GM23338 (cell line): ENCODE results near the gene FAM124B. TPM values are rescaled to one million over a fixed set of nuclear protein-coding genes. Genes with fewer than 3 reads are reported as not detected.

Experiments
- ATAC-seq: fragments of 200-7000 bp; cut with Tn5 transposase; 3 replicates; pipeline ENCODE4 v1.9.1; 2020
- DNase-seq: peaks from one replicate; pipeline ENCODE4 v3.0.0-alpha.2; 2015; ENCODE audit warnings: low spot score
- H2AFZ ChIP-seq: fragments of 200-600 bp; sonication (generic); 2 replicates; pipeline ENCODE4 v1.8.0; 2016; ENCODE audit warnings: antibody characterized with exemption, mild to moderate bottlenecking, moderate library complexity
- H3F3A ChIP-seq: fragments of 200-600 bp; sonication (generic); replicated peaks from 2 replicates; pipeline ENCODE4 v1.8.0; 2017; ENCODE audit warnings: antibody characterized with exemption, mixed run types, low read depth
- H3K27ac ChIP-seq: fragments of 200-600 bp; sonication (generic); 2 replicates; pipeline ENCODE4 v1.6.1; 2016; ENCODE audit warnings: low read depth
- H3K27me3 ChIP-seq: fragments of 200-600 bp; sonication (generic); 2 replicates; pipeline ENCODE4 v1.8.0; 2016; ENCODE audit warnings: mild to moderate bottlenecking, mixed run types, moderate library complexity; ENCODE audit not compliant: insufficient read depth
- H3K36me3 ChIP-seq: fragments of 200-600 bp; sonication (generic); 2 replicates; pipeline ENCODE4 v1.8.0; 2016; ENCODE audit warnings: mild to moderate bottlenecking; ENCODE audit not compliant: insufficient read depth
- H3K4me1 ChIP-seq: fragments of 200-600 bp; sonication (generic); 2 replicates; pipeline ENCODE4 v1.8.0; 2016; ENCODE audit warnings: mild to moderate bottlenecking, moderate library complexity; ENCODE audit not compliant: insufficient read depth
- H3K4me2 ChIP-seq: fragments of 200-600 bp; sonication (generic); 2 replicates; pipeline ENCODE4 v1.7.1; 2017; ENCODE audit warnings: mixed run types
- H3K4me3 ChIP-seq: fragments of 200-600 bp; sonication (generic); 2 replicates; pipeline ENCODE4 v1.6.1; 2016; ENCODE audit warnings: mixed run types
- H3K79me2 ChIP-seq: fragments of 200-600 bp; sonication (generic); replicated peaks from 2 replicates; pipeline ENCODE4 v1.8.0; 2017; ENCODE audit warnings: mild to moderate bottlenecking; ENCODE audit not compliant: insufficient read depth
- H3K9me2 ChIP-seq: fragments of 200-600 bp; sonication (generic); 2 replicates; pipeline ENCODE4 v1.8.0; 2017; ENCODE audit not compliant: insufficient read depth
- H4K20me1 ChIP-seq: fragments of 200-600 bp; sonication (generic); replicated peaks from 2 replicates; pipeline ENCODE4 v1.8.0; 2017; ENCODE audit warnings: mild to moderate bottlenecking; ENCODE audit not compliant: insufficient read depth
- H3K27ac Mint-ChIP-seq: 2 replicates; pipeline ENCODE4 v1.8.0; 2020; ENCODE audit warnings: inconsistent platforms, mild to moderate bottlenecking, moderate library complexity, mixed read lengths
- H3K27me3 Mint-ChIP-seq: 3 replicates; pipeline ENCODE4 v1.8.0; 2022; ENCODE audit warnings: low read depth, mild to moderate bottlenecking, moderate library complexity, mixed read lengths, inconsistent platforms; ENCODE audit not compliant: insufficient read depth, poor library complexity
- H3K36me3 Mint-ChIP-seq: 3 replicates; pipeline ENCODE4 v1.8.0; 2021; ENCODE audit warnings: low read depth, mild to moderate bottlenecking, inconsistent platforms, moderate library complexity, mixed read lengths
- H3K4me1 Mint-ChIP-seq: 3 replicates; pipeline ENCODE4 v1.8.0; 2020; ENCODE audit warnings: mild to moderate bottlenecking, inconsistent platforms, mixed read lengths
- H3K4me3 Mint-ChIP-seq: 3 replicates; pipeline ENCODE4 v1.8.0; 2021; ENCODE audit warnings: moderate library complexity, mild to moderate bottlenecking, inconsistent platforms, mixed read lengths
- H3K9me3 Mint-ChIP-seq: 3 replicates; pipeline ENCODE4 v1.8.0; 2020; ENCODE audit warnings: moderate library complexity, mild to moderate bottlenecking, inconsistent platforms, mixed read lengths
- NANOG ChIP-seq: IDR thresholded peaks from 2 replicates; pipeline ENCODE4 v1.6.1; 2016; ENCODE audit warnings: antibody characterized with exemption, borderline replicate concordance
- POLR2AphosphoS5 ChIP-seq: IDR thresholded peaks from 2 replicates; pipeline ENCODE4 v1.6.1; 2016; ENCODE audit warnings: antibody characterized with exemption, low read depth
- ZNF331 ChIP-seq: fragments of 250-450 bp; sonication (Bioruptor Pico); IDR thresholded peaks from 2 replicates; pipeline ENCODE4 v1.5.0; 2020; ENCODE audit warnings: low read depth, mild to moderate bottlenecking, moderate library complexity
- polyA plus RNA-seq: library from polyadenylated mRNA; unstranded; fragments of >200 nt; fragmentation: Nextera tagmentation; extraction: Ambion mirVana; gene quantifications from 2 replicates; pipeline ENCODE4 v1.2.1, GENCODE V29; 2016
- total RNA-seq: library from RNA; depleted of rRNA; stranded (reverse); fragments of >200 nt; shearing (Covaris generic); gene quantifications from 2 replicates; pipeline ENCODE4 v1.2.3, GENCODE V29; 2014
- TF ChIP-seq, protein P1 (sequence below), 2 experiments: fragments of 200-600 bp in 1 of 2; sonication (generic) in 1 of 2; conservative IDR thresholded peaks; 2 replicates each; pipeline versions ENCODE4 v1.5.1 to v1.6.1; 2016 to 2017; ENCODE audit warnings: antibody characterized with exemption in 2 of 2, low read depth in 2 of 2, mild to moderate bottlenecking in 2 of 2, moderate library complexity in 1 of 2
- TF ChIP-seq, protein P2 (sequence below): IDR thresholded peaks from 2 replicates; pipeline ENCODE4 v1.6.1; 2016; ENCODE audit warnings: antibody characterized with exemption
- TF ChIP-seq, protein P3 (sequence below): fragments of 250-450 bp; sonication (Bioruptor Pico); IDR thresholded peaks from 2 replicates; pipeline ENCODE4 v1.5.0; 2020; ENCODE audit warnings: mild to moderate bottlenecking, moderate library complexity

The FAM124B gene
- total and polyA plus RNA-seq, 2 experiments from 2014 or later = 3.0 to 6.9 TPM

DNA sequence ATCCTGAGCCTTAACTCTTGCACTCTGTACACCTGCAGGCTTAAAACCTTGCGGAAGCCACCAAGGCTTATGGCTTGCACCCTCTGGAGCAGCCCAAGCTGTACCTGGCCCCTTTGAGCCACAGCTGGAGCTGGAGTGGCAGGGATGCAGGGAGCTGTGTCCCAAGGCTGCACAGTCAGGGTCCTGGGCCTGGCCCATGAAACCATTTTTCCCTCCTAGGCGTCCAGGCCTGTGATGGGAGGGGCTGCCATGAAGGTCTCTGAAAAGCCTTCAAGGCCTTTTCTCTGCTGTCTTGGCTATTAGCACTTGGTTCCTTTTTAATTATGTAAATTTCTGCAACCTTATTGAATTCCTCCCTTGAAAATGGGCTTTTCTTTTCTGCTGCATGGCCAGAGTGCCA lies 56.4 kb downstream of the FAM124B start:
- Histone ChIP-seq H3F3A (no peaks in the 10 kb centered on the region), H3K4me3 (no peak overlapping the region), H3K27ac (no peak overlapping the region), H3K4me2 (no peak overlapping the region), H3K9me2 (no peaks in the 10 kb centered on the region), H3K36me3 (no peaks in the 10 kb centered on the region), H2AFZ (no peak overlapping the region), H3K27me3 (no peaks in the 10 kb centered on the region), H3K79me2 (no peaks in the 10 kb centered on the region), H4K20me1 (no peaks in the 10 kb centered on the region), H3K4me1 (no peaks in the 10 kb centered on the region)
- Mint-ChIP-seq H3K4me3 (no peak overlapping the region), H3K27ac (no peak overlapping the region), H3K36me3 (peaks cover 7% of the 10 kb centered on the region; the same call in 2 of the 3 replicates), H3K27me3 (peaks cover 4% of the 10 kb centered on the region), H3K9me3 (peaks cover 14% of the 10 kb centered on the region), H3K4me1 (no peaks in the 10 kb centered on the region)
- TF ChIP-seq POLR2AphosphoS5 (no peak), NANOG (no peak), ZNF331 (CRISPR knock-in tag) (no peak)
- TF ChIP-seq, protein P1, sequence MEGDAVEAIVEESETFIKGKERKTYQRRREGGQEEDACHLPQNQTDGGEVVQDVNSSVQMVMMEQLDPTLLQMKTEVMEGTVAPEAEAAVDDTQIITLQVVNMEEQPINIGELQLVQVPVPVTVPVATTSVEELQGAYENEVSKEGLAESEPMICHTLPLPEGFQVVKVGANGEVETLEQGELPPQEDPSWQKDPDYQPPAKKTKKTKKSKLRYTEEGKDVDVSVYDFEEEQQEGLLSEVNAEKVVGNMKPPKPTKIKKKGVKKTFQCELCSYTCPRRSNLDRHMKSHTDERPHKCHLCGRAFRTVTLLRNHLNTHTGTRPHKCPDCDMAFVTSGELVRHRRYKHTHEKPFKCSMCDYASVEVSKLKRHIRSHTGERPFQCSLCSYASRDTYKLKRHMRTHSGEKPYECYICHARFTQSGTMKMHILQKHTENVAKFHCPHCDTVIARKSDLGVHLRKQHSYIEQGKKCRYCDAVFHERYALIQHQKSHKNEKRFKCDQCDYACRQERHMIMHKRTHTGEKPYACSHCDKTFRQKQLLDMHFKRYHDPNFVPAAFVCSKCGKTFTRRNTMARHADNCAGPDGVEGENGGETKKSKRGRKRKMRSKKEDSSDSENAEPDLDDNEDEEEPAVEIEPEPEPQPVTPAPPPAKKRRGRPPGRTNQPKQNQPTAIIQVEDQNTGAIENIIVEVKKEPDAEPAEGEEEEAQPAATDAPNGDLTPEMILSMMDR (conservative IDR thresholded peaks at IDR 0.05; ENCODE audit: low read depth in 2 of 2) = no peak
- TF ChIP-seq, protein P2, sequence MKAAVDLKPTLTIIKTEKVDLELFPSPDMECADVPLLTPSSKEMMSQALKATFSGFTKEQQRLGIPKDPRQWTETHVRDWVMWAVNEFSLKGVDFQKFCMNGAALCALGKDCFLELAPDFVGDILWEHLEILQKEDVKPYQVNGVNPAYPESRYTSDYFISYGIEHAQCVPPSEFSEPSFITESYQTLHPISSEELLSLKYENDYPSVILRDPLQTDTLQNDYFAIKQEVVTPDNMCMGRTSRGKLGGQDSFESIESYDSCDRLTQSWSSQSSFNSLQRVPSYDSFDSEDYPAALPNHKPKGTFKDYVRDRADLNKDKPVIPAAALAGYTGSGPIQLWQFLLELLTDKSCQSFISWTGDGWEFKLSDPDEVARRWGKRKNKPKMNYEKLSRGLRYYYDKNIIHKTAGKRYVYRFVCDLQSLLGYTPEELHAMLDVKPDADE = no peak
- TF ChIP-seq, protein P3, sequence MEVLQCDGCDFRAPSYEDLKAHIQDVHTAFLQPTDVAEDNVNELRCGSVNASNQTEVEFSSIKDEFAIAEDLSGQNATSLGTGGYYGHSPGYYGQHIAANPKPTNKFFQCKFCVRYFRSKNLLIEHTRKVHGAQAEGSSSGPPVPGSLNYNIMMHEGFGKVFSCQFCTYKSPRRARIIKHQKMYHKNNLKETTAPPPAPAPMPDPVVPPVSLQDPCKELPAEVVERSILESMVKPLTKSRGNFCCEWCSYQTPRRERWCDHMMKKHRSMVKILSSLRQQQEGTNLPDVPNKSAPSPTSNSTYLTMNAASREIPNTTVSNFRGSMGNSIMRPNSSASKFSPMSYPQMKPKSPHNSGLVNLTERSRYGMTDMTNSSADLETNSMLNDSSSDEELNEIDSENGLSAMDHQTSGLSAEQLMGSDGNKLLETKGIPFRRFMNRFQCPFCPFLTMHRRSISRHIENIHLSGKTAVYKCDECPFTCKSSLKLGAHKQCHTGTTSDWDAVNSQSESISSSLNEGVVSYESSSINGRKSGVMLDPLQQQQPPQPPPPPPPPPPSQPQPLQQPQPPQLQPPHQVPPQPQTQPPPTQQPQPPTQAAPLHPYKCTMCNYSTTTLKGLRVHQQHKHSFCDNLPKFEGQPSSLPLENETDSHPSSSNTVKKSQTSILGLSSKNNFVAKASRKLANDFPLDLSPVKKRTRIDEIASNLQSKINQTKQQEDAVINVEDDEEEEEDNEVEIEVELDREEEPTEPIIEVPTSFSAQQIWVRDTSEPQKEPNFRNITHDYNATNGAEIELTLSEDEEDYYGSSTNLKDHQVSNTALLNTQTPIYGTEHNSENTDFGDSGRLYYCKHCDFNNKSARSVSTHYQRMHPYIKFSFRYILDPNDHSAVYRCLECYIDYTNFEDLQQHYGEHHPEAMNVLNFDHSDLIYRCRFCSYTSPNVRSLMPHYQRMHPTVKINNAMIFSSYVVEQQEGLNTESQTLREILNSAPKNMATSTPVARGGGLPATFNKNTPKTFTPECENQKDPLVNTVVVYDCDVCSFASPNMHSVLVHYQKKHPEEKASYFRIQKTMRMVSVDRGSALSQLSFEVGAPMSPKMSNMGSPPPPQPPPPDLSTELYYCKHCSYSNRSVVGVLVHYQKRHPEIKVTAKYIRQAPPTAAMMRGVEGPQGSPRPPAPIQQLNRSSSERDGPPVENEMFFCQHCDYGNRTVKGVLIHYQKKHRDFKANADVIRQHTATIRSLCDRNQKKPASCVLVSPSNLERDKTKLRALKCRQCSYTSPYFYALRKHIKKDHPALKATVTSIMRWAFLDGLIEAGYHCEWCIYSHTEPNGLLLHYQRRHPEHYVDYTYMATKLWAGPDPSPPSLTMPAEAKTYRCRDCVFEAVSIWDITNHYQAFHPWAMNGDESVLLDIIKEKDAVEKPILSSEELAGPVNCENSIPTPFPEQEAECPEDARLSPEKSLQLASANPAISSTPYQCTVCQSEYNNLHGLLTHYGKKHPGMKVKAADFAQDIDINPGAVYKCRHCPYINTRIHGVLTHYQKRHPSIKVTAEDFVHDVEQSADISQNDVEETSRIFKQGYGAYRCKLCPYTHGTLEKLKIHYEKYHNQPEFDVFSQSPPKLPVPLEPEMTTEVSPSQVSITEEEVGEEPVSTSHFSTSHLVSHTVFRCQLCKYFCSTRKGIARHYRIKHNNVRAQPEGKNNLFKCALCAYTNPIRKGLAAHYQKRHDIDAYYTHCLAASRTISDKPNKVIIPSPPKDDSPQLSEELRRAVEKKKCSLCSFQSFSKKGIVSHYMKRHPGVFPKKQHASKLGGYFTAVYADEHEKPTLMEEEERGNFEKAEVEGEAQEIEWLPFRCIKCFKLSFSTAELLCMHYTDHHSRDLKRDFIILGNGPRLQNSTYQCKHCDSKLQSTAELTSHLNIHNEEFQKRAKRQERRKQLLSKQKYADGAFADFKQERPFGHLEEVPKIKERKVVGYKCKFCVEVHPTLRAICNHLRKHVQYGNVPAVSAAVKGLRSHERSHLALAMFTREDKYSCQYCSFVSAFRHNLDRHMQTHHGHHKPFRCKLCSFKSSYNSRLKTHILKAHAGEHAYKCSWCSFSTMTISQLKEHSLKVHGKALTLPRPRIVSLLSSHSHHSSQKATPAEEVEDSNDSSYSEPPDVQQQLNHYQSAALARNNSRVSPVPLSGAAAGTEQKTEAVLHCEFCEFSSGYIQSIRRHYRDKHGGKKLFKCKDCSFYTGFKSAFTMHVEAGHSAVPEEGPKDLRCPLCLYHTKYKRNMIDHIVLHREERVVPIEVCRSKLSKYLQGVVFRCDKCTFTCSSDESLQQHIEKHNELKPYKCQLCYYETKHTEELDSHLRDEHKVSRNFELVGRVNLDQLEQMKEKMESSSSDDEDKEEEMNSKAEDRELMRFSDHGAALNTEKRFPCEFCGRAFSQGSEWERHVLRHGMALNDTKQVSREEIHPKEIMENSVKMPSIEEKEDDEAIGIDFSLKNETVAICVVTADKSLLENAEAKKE (CRISPR knock-in tag) = no peak
- DNase-seq (no peak), ATAC-seq (no peak)
